ENCODE measurements around the gene C2orf49.

- TF ChIP-seq CTCF (IDR thresholded peaks at IDR 0.05) (no peak), POLR2AphosphoS5 (IDR thresholded peaks at IDR 0.05; ENCODE audit: low read depth, low read length) (peak; percentile 58; the same call in 1 of the 2 replicates), REST (IDR thresholded peaks at IDR 0.05; ENCODE audit: insufficient read depth in 1 of 2, low read depth in 2 of 2, low read length in 1 of 2) (no peak)
Observed at GRCh38 chr2:105396254-105397024, 59.1 kb downstream of the C2orf49 start.

Data from Panc1 (cell line).